ENCODE data around the gene SUSD3.

The SUSD3 gene

DNA sequence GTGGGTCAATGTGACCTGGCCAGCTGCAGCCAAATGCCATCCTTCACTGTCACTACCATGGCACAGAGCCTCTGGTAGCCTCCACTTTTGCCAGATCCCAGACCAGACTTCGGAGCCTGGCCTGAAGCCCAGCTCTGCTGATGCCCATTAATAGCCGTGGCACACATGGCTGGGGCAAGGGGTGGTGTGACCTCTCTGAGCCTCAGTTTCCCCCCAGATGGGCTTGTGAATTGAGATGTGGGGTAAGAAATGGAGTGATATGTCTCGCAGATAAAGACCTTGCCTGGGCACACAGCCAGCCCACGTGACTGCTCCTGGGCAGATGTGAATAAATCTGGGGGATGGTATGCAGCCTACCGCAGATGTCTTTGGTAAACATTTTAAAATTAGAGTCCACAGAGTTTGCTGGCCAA lies 13.9 kb downstream of the SUSD3 start:
- DNase-seq (ENCODE audit: low read depth in 4 of 4, low spot score in 1 of 4) = no peak

DNA sequence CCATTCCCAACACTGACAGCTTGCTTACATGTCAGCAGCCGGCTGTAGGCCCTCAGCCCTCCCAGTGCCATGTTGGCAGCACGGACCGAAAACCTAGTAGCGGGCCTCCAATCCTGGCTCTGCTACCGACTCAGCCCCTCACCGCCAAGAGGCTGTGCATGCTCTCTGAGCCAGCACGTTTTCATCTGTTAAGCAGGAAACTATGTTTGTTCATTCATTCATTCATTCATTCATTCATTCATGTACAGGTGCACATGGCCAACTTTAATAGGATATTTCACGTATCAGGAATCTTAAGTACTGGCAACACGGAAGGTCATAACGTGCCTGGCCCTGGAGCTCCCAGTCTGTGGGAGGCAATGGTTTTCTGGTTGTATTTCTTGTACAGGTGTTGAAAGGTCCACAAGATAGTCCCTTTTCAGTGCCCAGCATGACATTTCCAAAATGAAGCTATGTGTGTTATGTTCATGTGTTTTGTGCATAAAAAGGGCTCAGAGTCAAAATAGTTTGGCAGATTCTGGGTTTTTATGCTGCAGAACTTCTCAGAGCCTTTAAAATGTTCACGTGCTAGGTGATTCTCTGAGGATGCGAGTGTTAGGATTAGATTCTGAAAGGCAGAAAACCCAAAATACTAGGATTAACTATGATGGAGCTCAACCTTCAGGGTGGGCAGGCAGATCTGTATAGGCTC lies 17.7 kb downstream of the SUSD3 start:
- DNase-seq (ENCODE audit: low read depth in 4 of 4, low spot score in 1 of 4) = no peak

- no peak for DNase-seq (ENCODE audit: low read depth in 4 of 4, low spot score in 1 of 4)
Measured at GRCh38 chr9:93076792-93077128, 18.3 kb downstream of the SUSD3 start.

DNA sequence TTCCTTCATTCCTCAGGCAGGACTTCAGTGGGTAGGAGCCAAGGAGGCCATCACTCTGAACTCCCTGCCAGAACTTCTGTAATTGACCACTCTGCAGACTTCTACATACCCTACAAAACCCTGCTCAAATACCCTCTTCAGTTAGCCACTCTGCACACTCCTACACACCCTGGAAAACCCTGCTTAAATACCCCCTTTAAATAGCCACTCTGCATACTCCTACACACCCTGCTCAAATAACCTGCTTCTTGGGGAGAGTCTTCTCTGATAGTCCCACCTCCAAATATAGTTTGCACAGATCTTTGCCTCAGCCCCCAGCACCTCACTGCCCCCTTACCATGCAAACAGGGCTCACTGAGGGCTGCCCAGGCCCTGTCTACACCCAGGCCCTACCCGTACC lies 18.9 kb downstream of the SUSD3 start:
- no peak for DNase-seq (ENCODE audit: low read depth in 4 of 4, low spot score in 1 of 4)

GRCh38 chr9:93077811-93078210 lies 19.3 kb downstream of the SUSD3 start:
- no peak for DNase-seq (ENCODE audit: low read depth in 4 of 4, low spot score in 1 of 4)

GRCh38 chr9:93079371-93079770 lies 20.9 kb downstream of the SUSD3 start:
- no peak for DNase-seq (ENCODE audit: low read depth in 4 of 4, low spot score in 1 of 4)

DNA sequence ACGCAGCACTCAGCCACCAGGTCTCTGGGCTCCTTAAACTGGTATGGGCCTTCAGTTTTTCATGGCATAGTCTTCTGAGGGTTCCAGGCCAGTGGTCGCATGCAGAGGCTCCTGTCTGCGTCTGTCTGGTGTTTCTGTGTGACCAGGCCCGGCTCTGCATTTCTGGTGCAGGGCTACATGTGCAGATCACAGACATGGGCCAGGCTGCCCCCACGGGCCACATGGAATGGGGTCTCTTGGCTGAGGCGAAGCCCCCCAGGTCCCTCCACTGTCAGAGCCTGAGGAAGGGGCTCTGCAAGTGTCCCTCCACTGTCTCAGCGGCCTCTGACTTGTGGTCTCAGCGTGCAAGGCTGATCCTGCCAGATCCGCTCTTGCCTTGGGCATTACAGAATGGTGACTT lies 21.9 kb downstream of the SUSD3 start:
- DNase-seq (ENCODE audit: low read depth in 4 of 4, low spot score in 1 of 4) = no peak

DNA sequence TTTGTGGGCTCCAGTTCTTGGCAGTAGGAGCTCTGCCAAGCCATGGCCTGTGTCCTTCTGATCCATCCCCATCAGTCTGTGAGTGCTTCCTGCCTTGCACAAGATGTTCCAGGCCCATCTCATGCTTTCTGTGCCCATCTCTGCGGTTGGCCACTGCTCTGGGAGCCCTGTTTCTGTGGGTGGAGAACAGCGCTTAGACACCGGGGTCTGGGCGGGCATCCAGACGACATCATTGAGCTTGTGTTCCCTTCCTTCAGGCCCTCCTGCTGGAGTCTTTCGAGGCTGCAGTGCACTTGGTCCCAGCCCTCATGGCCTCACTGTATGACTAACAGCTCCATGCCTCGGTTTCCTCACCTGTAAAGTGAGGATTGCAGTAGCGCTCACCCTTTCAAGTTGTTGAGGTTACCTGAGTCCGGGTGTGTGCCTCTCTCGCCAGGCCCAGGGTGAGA lies 22.6 kb downstream of the SUSD3 start:
- DNase-seq (ENCODE audit: low read depth in 4 of 4, low spot score in 1 of 4) = no peak

- no peak for DNase-seq (ENCODE audit: low read depth in 4 of 4, low spot score in 1 of 4)
Measured at GRCh38 chr9:93081931-93082330, 23.4 kb downstream of the SUSD3 start.

GRCh38 chr9:93082841-93083411 lies 24.4 kb downstream of the SUSD3 start:
- no peak for DNase-seq (ENCODE audit: low read depth in 4 of 4, low spot score in 1 of 4)

GRCh38 chr9:93083592-93084470 lies 25.3 kb downstream of the SUSD3 start:
- no peak for DNase-seq (ENCODE audit: low read depth in 4 of 4, low spot score in 1 of 4)

DNA sequence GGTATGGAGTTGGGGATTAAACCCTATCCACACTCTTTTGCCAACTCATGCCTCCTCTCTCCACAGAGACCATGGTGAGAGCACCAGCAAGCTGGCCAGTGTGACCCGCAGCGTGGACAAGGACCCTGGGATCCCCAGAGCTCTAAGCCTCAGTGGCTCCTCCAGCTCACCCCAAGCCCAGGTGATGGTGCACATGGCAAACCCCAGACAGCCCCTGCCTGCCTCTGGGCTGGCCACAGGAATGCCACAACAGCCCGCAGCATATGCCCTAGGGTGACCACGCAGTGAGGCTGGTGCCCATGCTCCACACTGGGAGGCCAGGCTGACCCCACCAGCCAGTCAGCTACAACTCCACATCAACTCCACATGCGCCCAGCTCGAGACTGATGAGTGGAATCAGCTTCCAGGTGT lies 26.0 kb downstream of the SUSD3 start:
- no peak for DNase-seq (ENCODE audit: low read depth in 4 of 4, low spot score in 1 of 4)

DNA sequence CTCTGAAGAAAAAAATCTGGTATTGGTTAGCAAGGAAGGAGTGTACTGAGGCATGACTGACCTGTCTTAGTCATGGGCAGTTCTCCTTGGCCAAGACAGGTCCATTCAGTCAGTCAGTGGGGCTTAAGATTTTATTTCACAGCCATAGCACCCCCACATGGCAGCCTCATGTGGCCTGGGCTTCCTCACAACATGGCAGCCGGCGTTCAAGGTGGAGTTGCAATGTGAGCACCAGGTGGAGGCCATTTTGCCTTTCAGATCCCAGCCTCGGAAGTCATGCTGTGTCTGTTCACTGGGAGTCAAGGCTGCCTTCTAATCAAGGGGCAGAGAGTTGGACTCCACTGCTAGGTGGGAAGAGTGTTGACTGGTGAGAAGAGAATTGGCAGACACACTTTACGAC lies 27.2 kb downstream of the SUSD3 start:
- no peak for DNase-seq (ENCODE audit: low read depth in 4 of 4, low spot score in 1 of 4)

DNA sequence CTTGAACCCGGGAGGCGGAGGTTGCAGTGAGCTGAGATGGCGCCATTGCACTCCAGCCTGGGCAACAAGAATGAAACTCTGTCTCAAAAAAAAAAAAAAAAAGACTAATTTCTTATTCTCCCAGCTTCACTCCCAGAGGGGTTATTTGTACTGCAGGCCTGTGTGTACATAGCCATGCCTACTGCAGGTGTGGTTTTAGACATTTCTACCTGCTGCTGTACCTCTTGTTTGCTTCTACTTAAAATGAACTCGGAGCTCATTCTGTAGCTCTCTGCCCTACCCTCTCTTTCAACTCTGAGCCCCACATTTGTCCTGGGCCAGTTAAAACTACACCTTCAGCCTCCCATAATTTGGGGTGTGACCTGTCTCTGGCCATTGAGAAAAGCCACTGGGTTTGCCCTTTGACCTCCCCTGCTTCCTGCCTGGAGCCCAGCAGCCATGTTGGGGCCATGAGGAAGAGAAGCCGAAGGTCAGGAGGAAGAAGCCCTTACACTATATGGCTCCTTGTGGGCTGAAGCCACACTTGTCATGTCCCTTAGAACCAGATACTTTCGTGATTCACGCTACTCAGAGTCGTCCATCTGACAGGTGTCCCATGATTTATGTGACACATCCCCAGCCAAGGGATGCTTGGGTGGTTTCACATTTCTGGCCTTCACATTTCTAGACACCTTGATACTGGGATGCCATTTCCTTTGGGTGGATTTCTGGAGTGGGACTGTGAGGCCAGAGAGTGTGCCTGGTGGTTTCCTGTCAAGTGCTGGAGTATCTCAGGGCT lies 28.1 kb downstream of the SUSD3 start:
- no peak for DNase-seq (ENCODE audit: low read depth in 4 of 4, low spot score in 1 of 4)

DNA sequence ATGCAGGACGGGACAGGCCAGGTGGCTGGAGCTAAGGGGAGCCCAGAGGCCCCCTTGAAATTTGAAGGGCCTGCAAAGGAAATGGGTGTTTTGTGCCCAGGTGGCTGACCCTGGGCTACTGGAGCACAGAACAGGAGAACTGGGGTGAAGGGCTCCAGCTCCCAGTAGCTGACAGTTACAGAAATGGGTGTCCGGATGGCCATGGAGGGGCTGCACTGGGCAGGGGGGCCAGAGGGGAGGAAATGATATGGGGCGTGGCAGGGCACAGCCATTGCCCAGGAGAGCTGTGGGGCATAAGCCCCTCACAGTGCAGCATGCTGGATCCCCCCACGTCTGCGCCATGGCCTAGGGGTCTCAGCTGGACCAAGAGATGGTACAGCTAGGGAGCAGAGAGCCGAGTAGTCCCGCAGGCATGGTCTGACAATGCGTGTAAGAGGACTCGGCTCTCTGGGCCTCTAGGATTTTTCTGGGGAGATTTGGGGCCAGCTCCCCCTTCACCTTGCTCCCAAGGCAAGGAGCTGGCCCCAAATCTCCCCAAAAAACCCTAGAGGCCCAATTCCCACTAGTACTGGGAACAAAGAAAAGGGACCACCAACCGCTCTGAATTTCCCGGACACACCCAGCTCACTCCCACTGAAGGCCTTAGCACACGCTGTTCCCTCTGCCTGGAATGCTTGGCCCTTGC lies 29.6 kb downstream of the SUSD3 start:
- no peak for DNase-seq (ENCODE audit: low read depth in 4 of 4, low spot score in 1 of 4)

GRCh38 chr9:93088656-93089015 lies 30.1 kb downstream of the SUSD3 start:
- no peak for DNase-seq (ENCODE audit: low read depth in 4 of 4, low spot score in 1 of 4)

DNA sequence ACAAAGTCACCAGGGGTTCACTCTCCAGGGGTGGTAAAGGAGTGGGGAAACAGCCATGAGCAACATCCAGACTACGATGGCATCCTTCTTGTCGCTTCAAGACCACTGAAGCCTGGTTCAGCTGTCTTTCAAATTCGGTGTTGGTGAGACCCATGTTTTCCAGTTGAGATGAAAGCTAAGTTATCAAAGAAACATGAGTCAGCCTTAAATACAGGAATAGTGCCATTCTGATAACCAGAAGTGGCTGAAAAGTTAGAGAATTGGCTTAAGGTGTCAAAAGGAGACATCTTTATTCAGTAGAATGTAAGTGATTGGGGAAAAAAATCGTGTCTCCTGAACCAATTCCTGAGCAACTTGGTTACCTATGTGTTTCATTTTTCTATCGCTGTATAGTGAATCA lies 30.5 kb downstream of the SUSD3 start:
- DNase-seq (ENCODE audit: low read depth in 4 of 4, low spot score in 1 of 4) = no peak

DNA sequence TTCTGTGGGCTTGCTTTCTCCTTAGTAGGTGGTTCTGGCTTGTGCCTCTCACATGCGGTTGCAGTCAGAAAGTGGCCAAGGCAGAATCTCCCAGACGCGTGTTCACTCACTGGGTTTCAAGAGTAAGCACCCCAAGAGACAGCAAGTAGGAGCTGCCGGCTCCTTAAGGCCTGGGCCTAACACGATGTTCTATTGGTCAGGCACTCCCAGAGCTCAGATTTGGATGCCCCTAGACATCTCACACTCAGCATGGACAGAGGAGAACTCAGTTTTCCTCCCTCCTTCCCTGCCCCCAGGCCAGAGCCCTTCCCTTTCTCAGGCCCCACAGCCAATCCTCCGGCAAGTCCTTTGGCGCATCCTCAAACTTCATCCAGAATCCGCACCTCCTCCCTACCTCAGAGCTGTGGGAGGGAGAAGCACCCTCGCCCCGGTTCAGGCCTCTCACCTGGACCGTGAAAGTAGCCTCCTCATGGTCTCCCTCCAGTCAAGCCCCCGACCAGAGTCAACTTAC lies 31.0 kb downstream of the SUSD3 start:
- DNase-seq (ENCODE audit: low read depth in 4 of 4, low spot score in 1 of 4) = no peak

GRCh38 chr9:93090091-93090655 lies 31.7 kb downstream of the SUSD3 start:
- no peak for DNase-seq (ENCODE audit: low read depth in 4 of 4, low spot score in 1 of 4)

DNA sequence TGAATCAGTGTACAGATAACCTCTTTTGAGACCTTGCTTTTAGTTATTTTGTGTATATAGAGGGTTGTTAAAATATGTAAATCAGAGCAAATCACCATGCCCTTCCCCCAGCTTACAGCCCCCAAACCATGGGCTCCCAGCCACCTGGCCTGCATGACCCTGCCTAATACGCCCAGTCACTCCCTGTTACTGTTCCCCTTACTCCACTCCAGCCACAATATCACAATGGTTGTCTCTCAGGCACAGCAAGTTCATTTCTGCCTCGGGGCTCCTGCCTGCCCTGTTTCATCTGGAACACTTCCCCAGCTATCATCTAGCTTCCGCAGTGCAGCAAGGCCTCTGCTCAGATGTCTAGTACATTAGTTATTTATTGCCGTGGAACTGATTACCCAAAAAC lies 32.6 kb downstream of the SUSD3 start:
- DNase-seq (ENCODE audit: low read depth in 4 of 4, low spot score in 1 of 4) = no peak
